Stimulated activated CD8-positive, alpha-beta memory T cell treated with anti-CD3 and anti-CD28 coated beads, Interleukin-7, amount 100 ng/mL, for 1 hour (primary cell): Measurements from ENCODE around the gene SLC49A3.
"Not testable (repeated sequence)": the region's sequence is repeated elsewhere in the genome, so short reads cannot be mapped to it uniquely, and the experiment has no call there.

Experiments
- DNase-seq, 2 donors: peaks; one replicate each; pipeline ENCODE4 v3.0.0-alpha.2; 2020; ENCODE audit warnings: low read depth in 2 of 2

SLC49A3 gene

DNA sequence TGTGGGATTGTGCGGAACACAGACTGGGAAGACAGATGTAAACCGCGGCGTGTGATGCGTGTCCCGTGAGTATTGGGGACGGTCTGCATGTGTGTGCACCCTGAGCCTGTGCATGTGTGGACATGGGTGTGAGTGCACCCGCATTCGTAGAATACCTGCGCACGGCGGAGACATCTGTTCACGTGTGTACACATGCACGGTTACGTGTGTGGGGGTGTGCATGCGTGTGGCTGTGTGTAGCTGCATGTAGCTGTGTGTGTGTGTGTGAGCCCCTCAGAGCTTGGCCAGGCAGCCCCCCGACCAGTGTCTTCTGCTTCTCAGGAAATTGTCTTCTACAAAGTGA lies 34.5 kb downstream of the SLC49A3 start:
- DNase-seq: no peak

DNA sequence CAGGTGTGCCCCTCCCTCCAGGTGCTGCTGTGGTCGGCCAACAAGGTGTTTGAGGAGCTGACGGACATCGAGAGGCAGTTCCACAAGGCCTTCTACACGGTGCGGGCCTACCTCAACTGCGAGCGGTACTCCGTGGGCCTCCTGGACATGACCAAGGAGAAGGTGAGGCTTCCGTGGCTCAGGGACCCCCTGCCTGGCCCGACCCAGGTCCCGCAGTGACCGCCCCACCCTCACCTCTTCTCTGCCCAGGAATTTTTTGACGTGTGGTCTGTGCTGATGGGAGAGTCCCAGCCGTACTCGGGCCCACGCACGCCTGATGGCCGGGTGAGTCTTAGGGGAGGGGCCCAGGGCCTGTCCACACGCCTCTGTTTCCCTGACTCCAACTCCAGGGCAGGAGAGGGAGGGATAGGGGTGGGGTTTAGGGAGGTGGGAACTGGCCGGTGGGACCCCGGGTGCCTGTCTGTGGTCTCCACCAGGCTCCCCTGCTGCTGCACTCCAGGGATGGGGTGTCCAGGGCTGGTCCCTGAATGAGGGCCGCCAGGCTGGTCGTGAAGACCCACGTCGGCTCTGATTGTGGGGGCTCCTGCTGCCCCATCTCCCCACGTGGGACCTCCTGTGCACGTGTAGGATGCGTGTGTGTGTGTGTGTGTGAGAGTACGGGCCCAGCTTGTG lies 35.0 kb downstream of the SLC49A3 start:
- no peak for DNase-seq

DNA sequence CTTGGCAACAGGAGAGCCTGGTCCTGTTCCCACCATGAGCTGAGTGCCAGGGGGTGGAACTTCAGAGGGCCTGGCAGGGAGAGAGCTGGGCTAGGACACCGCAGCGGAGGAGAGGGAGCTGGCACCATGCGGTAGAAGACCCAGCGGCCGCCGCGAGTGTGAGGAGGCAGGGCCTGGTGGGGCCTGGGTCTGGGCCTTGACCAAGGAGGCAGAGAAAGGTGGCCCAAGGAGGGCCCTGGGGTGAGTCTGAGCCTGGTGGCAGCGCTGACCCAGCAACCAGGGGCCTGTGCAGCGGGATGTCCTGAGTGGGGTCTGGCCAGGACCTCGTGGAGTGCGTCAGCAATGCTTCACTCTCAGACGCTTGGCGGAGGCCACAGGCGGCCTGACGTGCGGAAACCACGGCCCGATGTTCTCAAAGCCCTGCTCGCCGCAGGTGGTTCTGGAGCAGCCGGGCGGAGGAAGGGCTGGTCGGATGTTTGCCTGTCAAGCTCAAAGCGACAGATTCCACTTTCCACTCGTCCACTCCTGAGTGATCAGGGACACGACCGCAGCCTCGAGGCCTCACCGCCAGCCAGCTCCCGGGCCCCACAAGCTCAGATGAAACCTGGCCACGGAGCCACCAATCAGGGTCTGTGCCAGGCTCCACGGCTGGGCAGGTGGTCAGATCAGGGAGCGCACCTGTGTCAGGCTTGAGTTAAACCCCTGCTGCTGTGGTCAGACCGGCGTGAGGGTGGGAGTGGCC lies 35.7 kb downstream of the SLC49A3 start:
- no peak for DNase-seq

DNA sequence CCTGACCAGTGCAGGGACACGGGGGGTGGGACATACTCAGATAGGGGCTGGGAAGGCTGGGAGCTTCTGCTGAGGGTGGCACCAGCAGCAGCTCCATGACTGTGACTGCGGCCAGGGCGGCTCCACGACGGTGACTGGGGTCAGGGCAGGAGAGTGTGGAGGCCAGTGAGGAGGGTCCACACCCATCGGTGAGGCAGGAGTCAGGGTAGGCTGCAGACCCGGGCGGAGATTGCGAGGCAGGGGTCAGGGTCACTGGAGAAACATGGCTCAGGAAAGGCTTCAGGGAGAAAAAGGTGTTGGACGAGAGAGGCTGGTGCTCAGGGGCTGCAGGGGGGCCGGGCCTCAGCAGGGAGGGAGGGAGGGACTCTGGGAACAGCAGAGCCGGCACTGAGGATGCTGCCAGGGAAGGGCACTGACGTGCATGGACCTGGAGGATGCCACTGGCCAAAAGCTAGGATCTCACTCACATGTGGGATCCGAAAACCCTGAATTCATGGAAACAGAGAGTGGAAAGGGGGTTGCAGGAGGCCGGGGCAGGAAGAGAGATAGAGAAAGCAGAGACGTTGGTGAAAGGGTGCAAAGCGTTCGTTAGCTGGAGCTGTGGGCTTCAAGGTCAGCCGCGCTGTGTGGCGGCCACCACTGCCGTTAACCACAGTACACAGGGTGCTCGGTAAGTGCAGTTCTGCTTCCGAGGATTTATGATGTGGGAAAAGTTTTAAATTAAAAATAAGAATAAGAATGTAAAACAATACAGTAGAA lies 36.9 kb downstream of the SLC49A3 start:
- DNase-seq: no peak

DNA sequence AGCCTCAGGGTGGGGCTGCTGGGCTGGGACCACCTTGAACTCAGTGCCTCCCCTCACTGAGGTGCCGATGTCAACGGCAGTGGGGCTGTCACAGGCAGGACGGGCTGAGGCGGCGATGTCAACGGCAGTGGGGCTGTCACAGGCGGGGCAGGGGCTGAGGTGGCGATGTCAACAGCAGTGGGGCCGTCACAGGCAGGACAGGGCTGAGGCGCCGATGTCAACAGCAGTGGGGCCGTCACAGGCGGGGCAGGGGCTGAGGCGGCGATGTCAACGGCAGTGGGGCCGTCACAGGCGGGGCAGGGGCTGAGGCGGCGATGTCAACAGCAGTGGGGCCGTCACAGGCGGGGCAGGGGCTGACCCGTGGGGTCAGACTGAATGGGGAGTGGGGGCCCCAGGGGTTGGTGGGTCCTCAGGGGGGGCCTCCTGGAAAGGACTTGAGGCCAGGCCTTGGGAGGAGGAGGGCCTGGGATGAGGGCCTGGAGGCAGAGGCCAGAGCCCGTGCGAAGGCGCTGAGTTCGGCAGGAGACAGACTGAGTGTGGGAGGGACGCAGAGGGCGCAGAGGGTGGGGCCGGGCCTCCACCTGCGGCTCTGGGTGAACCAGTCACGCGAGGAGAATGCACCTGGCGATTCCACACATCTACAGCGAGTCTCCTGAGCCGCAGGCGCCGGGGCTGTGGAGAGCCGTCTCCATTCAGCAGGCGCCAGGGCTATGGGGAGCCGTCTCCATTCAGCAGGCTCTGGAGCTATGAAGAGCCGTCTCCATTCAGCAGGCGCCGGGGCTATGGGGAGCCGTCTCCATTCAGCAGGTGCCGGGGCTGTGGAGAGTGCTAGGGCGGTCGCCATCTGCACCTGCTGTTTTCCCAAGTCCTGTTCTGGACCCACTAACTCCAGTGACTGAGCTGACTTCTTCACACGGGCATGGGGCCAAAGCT lies 37.7 kb downstream of the SLC49A3 start:
- no peak for DNase-seq

DNA sequence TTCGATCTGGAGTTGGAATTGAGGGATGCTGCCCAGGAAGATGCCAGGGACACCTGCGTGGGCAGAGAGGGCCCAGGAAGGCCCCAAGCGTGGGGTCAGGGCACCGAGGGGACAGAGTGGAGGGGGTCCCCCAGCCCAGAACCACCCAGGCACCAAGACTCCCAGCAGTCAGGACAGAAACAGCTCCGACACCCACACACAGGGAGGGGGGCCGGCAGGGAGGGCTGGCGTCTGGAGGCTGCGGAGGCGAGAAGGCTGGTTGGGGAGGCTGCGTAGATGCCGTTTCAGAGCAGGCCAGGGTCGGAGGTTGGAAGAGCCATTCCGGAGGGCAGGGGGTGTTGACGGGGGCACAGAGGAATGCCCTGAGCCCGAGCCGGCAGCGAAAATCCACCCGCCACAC lies 38.5 kb downstream of the SLC49A3 start:
- DNase-seq: no peak

DNA sequence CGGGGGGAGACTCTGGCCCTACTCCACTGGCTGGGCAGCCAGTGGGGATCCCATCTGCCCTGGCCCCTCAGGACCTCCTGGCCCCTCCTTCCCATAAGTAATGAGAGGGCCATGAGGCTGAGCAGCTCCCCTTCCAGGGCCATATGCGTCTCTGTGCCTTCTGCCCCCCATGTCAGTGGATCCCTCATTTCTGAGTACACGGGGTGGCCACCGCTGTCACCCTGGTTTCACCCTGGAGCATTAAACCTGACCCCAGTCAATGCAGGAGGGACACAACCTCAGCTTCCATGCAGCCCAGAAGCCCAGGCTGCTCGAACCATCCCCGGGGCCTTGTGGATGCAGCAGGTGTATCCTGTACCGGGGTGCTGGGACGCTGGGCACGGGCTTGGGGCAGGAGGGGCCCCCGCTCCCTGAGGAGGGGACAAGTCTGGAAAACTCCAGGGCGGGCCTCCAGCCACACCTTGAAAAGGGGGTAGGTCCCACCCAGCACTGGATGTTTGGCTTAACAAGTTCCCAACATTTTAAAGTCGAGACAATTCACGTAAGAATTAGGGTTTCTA lies 39.1 kb downstream of the SLC49A3 start:
- DNase-seq: no peak

DNA sequence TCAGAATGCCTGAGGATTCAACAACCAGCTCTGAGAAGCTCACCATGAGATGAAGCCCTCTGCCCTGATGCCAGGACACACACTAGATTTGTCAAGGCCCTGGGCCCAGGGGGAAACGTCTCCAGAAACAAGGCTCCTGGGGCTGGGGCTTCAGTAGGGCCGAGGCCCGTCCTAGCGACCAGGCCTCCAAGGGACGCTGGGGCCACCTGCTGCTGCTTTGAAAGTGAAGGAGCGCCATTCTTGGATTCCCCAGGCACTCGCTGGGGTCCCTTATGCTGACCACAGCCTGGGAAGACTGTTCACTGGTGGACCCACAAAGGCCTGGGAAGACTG lies 39.7 kb downstream of the SLC49A3 start:
- no peak for DNase-seq

DNA sequence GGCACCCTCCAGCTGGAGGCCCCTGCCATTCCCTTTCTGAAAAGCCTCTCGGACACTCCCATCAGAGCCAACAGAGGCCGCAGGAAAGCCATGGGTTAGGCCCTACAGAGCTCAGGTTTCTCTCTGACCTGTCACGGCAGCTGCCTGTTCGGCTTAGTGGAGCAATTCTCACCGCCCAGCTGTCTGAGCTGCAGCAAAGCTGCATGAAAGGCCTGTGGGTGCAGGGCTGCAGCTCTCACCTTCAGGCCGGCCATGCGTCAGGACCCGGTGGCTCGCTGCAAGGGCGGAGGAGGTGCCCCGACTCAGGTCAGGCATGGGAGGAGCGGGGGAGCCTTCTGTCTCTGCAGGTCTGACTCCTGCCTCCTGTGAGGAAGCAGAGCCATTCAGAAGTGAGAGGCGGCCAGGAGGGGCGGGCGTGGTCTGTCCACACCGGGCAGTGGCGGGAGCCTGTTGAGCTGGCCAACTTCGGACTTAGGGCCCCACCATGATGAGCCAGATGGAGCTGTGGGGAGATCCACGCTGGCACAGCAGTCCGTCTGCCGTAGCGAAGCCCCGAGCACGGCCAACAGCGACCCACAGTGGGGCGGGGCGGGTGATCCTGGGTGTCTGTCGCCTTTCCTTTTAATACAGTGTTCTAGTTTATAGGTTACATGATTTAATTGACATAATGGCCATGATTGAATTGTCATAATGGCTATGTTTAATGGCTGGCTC lies 40.2 kb downstream of the SLC49A3 start:
- DNase-seq: no peak

DNA sequence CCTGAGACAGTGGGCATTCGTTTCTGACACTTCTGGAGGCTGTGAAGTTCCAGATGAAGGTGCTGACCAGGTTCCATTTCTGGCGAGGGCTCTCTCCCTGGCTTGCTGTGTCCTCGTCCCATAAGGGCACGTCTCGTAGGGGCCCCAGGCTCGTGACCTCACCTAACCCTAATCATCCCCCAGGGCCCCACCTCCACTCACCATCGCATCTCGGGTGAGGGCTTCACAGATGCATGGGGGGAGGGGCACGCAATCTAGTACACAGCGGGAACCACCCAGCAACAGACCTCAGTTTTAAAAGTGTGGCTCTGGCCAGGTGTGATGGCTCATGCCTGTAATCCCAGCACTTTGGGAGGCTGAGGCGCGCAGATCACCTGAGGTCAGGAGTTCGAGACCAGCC lies 41.5 kb downstream of the SLC49A3 start:
- DNase-seq: no peak

DNA sequence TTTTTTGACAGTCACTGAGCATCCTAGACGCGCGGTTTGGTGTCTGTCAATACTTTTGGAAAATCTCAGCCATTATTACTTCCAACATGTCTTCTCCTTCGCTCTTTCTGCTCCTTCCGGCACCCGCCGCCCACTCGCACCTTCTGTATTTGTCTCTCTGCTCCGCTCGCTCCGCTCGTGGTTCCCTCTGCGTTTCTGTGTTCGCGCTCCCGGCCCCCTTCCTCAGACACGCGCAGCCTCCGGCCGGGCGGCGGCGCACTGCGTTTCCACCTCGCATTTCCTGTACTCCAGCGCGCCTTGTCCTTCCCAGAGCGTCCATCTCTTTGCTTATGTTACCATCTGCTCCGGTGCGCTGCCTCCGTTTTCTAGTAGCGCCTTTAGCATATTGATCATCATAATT lies 42.5 kb downstream of the SLC49A3 start:
- DNase-seq: no peak

DNA sequence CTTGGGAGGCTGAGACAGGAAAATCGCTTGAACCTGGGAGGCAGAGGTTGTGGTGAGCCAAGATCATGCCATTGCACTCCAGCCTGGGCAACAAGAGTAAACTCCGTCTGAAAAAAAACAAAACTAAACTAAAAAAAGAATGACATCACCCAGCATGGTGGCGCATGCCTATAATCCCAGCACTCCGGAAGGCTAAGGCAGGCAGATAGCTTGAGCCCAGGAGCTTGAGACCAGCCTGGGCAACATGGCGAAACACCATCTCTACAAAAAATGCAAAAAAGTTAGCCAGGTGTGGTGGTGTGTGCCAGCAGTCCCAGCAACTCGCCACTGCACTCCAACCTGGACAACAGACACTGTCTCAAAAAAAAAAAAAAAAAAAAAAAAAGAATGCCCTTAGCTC lies 46.6 kb downstream of the SLC49A3 start:
- not testable (repeated sequence) for DNase-seq

DNA sequence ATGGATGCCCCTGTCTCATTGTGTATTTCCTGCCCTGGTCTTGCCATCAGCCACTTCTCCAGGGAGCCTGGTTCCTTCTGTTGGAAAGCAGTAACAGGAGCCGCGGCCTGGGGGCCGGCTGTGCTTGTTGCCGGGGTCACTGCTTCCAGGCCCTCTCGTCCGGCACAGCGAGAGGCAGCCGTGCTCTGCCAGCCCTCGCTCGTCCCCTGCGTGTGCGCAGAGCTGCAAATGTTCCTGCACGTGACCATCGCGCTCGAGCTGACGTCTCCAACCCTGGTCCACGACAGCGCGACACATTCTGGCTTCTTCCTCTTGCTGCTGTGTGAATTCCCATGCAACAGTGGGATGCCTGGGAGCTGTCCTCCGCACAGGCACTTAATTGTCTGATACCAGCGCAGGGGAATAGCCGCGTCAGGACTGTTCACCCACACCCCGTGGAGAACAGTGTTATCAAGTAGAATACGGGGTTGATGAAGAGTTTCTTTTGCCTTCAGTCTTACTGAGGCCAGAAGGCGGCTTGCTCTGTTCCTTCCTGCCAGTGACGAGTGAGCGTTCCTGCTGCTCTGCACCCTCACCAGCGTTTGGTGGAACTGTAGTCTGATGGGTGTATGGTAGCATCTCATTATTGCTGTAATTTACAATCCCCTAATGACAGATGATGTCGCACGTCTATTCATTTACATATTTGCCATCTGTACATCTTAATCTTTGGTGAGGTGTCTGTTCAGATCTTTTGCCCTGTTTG lies 51.2 kb downstream of the SLC49A3 start:
- DNase-seq: no peak

DNA sequence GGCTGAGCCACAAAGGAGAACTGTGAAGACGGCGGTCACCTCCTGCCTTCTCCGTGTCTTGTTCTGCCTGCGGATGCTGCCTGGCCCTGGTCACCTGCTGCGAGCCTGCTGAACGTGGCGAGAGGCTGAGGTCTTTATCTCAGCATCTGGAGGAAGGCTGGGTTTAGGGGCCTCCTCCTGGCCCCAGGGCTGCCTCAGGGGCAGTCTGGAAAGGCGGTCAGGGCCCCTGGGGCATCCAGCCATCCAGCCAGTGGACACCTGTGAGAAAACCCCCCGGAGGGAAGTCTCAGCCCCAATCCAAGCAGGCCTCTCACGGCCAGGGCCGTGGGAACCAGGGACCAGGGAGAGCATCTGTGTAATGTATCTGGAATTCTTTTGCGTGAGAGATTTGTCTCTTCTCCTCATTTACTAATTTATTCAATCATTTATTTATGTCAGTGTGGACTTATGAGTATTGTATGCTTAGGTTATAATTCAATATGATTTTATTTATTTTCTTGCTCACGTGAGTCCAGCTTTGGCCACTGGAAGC lies 52.3 kb downstream of the SLC49A3 start:
- DNase-seq: no peak

DNA sequence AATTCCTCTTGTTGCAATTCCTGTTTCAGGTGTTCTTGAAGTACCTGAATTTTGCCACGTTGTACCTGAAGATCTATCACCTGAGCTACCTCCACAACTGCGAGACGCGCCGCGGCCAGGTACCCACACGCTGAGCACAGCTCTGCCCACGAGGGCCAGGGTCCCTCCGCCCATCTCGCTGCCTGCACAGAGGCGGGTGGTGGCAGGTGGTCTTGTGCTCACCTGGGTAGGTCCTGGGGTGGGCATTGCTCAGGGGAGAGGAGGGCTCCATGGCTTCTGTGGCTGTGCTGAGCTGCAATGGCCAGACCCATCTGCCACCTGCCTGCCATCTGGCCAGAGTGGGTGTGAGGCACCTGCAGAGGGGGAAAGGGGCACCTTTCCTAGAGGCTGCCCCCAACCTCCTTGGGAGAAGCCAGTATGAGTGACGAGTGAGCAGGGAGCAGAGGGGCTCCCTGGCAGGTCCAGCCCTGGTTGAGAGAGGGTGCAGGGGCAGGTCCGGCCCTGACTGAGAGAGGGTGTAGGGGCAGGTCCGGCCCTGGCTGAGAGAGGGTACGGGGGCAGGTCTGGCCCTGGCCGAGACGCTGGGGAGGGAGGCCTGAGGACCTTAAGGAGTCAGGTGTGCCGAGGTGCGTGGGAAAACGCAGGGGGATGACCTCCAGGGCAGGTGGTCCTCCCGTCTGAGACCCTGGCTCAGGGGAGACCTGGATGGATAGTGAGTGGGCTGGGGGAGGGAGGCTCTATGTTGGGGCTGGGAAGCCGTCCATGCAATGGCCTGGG lies 52.9 kb downstream of the SLC49A3 start:
- DNase-seq: no peak

DNA sequence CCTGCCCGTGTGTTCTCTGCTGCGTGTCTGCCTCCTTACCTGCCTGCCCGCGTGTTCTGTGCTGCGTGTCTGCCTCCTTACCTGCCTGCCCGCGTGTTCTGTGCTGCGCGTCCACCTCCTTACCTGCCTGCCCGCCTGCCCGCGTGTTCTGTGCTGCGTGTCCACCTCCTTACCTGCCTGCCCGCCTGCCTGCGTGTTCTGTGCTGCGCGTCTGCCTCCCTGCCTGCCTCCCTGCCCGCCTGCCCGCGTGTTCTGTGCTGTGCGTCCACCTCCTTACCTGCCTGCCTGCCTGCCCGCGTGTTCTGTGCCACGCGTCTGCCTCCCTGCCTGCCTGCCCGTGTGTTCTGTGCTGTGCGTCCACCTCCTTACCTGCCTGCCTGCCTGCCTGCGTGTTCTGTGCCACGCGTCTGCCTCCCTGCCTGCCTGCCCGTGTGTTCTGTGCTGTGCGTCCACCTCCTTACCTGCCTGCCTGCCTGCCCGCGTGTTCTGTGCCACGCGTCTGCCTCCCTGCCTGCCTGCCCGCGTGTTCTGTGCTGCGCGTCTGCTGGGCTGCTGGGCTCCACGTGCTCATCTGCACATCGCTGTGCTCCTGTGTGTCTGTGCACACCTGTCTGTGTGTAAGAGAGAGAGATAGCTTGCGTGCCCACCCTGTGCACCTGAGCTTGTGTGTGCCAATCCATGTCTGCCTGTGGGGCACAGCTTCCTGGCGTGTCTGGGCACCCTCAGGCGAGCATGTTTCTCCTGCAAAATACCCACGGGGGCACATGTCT lies 53.7 kb downstream of the SLC49A3 start:
- not testable (repeated sequence) for DNase-seq

DNA sequence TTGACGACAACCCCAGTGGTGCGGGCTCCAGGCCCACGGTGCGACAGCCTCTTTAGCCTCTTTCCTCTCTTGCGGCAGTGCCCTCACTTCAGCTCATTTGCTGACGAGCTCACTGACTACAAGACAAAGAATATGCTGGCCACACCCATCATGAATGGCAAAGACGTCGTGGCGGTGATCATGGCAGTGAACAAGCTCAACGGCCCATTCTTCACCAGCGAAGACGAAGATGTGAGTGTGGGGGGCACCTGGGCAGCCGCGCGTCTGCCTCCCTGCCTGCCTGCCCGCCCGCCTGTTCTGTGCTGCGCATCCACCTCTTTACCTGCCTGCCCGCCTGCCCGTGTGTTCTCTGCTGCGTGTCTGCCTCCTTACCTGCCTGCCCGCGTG lies 54.4 kb downstream of the SLC49A3 start:
- no peak for DNase-seq

DNA sequence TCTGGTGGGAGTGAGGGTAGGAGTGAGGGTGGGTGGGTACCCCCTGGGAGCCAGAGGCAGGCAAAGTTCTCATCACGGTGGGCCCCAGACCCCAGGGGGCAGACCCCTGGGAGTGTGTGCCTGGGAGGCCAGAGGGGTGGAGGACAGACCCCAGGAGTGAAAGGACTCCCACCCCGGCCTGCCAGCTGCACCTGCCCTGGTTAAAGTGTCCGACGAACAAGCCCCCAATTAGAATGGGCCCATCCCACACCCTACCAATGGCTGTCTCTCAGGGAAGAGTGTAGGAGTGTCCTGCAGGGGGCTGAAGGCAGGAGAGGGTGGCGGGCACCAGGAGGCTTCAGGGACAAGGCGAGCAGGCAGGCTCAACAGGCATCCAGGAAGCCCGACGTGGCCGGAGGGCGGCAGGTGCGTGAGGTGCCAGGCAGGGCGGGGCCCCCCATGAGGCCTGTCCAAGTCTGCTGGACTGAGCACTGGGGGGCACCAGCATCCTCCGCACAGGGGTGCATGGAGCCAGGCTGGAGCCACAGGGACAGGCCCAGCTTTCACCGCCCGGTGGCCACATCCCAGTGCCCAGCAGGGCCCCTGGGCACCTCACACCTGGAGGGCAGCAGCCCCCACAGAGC lies 54.9 kb downstream of the SLC49A3 start:
- DNase-seq: no peak
